BJ (cell line): Measurements from ENCODE around the gene GSE1. TPM values are rescaled to one million over a fixed set of nuclear protein-coding genes. Genes with fewer than 3 reads are reported as not detected.

Experiments used
- CTCF ChIA-PET: fragments of 350-600 bp; formaldehyde crosslinking; extraction: SDS; loops from one replicate; lab custom pipeline; 2021; ENCODE audit warnings: antibody characterized with exemption, inconsistent platforms; lab: Yijun Ruan, JAX
- POLR2A ChIA-PET: fragments of 300-600 bp; sonication (Branson Sonifier 250); formaldehyde crosslinking; extraction: SDS; loops from one replicate; lab custom pipeline; 2021; ENCODE audit warnings: antibody characterized with exemption; lab: Charles Lee
- DNase-seq: peaks from one replicate; pipeline ENCODE4 v3.0.0-alpha.2; 2011; ENCODE audit warnings: low read depth
- H3K27me3 ChIP-seq: 2 replicates; pipeline ENCODE4 v1.6.0; 2011; ENCODE audit warnings: low read length; ENCODE audit not compliant: control insufficient read depth, insufficient read depth
- H3K36me3 ChIP-seq: 2 replicates; pipeline ENCODE4 v1.5.1; 2011; ENCODE audit warnings: low read length; ENCODE audit not compliant: control insufficient read depth, insufficient read depth
- H3K4me3 ChIP-seq: 2 replicates; pipeline ENCODE4 v1.5.1; 2011; ENCODE audit warnings: low read depth, mild to moderate bottlenecking, control low read depth, low read length
- CTCF ChIP-seq: IDR thresholded peaks from 2 replicates; pipeline ENCODE4 v1.5.1; 2011; ENCODE audit warnings: low read depth, mild to moderate bottlenecking, control low read depth, inconsistent platforms, low read length, moderate library complexity; ENCODE audit not compliant: insufficient read depth
- polyA plus RNA-seq: library from polyadenylated mRNA; depleted of rRNA; stranded (reverse); fragments of >200 nt; gene quantifications from 2 replicates; pipeline ENCODE4 v1.2.3, GENCODE V29; 2011

The GSE1 gene
- polyA plus RNA-seq, 1 experiment, result 16.2 TPM

DNA sequence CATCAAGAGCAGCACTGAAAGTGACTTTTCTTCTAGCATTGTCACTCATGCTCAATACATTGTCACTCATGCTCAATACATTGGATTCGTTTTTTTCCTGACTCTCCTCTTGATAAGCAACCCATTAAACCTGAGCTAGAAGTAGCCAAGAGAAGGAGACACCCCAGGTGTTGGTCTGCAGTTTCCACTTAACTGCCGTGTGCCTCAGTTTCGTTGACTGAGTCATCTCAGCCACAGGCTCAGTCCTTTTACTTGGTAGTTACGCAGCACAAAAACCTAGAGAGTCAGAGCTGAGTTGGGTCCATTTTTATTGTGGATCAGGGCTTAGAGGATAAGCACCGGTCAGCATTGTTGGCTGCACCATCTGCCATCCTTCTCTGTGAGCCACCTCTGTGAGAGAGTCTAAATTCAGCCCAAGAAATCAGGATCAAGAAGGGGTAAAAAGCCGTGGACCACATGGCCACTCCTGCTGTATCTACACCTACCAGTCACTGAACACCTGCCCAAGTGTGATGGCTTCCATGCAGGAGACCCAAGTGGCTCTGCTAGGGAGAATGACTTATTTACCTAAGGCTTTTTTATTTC is 64.4 kb downstream of the GSE1 start:
- Histone ChIP-seq H3K27me3 (no peaks in the 10 kb centered on the region), H3K36me3 (peaks cover 10% of the 10 kb centered on the region), H3K4me3 (no peak overlapping the region)
- POLR2A ChIA-PET, result no interaction called here
- no peak for TF ChIP-seq CTCF
- no peak for DNase-seq
- CTCF ChIA-PET, result no interaction called here

- DNase-seq, result no peak
- Histone ChIP-seq H3K36me3 (peaks cover 8% of the 10 kb centered on the region), H3K4me3 (no peak overlapping the region), H3K27me3 (no peaks in the 10 kb centered on the region)
- ChIA-PET CTCF (no interaction called here), POLR2A (no interaction called here)
- TF ChIP-seq CTCF, result no peak
These were observed 64.9 kb downstream of the GSE1 start for GRCh38 chr16:85678016-85678415.

DNA sequence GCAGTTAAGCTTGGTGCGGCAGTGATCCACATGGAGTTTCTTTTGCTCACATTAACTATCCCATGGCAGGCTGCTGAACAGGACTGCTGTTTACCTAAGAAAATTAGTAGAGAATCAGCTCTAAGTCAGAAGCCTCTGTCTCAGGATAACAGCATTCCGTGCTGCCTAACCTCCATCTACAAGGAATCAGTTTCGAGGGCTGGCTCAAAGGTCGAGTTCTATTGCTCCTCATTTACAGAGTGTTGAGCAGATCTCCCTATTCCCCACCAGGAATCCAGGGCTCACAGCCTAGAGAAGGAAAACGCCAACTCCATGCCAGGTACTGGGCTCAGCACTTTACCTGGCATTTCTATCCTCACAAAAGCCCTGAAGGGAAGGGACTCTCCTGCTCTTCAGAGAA is 65.7 kb downstream of the GSE1 start:
- no peak for DNase-seq
- CTCF ChIA-PET, result no interaction called here
- Histone ChIP-seq H3K4me3 (no peak overlapping the region), H3K27me3 (no peaks in the 10 kb centered on the region), H3K36me3 (peaks cover 8% of the 10 kb centered on the region)
- no peak for TF ChIP-seq CTCF
- POLR2A ChIA-PET, result no interaction called here

- ChIA-PET POLR2A (no interaction called here), CTCF (interaction anchor here (1.4 kb wide), 1 partner anchor 39 kb away, joined by 4 read pairs; no protein-coding TSS in a partner anchor)
- Histone ChIP-seq H3K36me3 (peaks cover 6% of the 10 kb centered on the region), H3K4me3 (no peak overlapping the region), H3K27me3 (no peaks in the 10 kb centered on the region)
- no peak for DNase-seq
- TF ChIP-seq CTCF, result no peak
These were observed 66.7 kb downstream of the GSE1 start for GRCh38 chr16:85679870-85680269.

DNA sequence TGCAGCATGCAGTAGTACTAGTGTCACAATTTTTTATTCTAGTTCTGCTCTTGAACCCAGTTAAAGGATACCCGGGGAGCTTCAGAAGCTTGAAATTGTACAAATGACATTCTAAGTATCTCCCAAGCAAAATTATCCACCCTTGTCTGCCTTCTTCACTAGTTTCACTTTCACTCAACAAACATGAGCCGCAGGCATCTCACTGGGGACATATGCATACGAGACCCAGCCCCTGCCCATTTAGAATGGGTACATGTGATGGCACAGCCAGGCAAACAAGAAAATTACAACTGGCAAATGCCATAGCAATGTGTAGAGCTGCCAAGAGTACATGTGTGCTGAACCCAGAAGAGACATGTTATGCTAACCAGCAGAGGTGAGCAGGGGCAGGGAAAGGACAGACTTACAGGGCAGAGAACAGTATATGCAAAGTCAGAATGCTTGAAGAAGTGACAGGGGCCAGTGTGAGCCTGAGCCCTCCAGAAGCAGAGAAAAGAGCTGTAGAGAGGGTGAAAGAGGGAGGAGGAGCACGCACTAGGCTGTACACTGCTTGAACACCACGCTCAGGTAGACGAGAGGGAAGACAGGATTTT is 67.3 kb downstream of the GSE1 start:
- CTCF ChIA-PET, result interaction anchor here (1.4 kb wide), 1 partner anchor 38 kb away, joined by 4 read pairs; no protein-coding TSS in a partner anchor
- POLR2A ChIA-PET, result no interaction called here
- Histone ChIP-seq H3K36me3 (peaks cover 6% of the 10 kb centered on the region), H3K4me3 (no peak overlapping the region), H3K27me3 (no peaks in the 10 kb centered on the region)
- no peak for TF ChIP-seq CTCF
- DNase-seq, result no peak
